ENCODE results near the gene SULF2. TPM values are rescaled to one million over a fixed set of nuclear protein-coding genes. Genes with fewer than 3 reads are reported as not detected.

Gene SULF2
- total RNA-seq, 4 donors from 2014 or later: 41.2 to 177 (median 62.3) TPM

DNA sequence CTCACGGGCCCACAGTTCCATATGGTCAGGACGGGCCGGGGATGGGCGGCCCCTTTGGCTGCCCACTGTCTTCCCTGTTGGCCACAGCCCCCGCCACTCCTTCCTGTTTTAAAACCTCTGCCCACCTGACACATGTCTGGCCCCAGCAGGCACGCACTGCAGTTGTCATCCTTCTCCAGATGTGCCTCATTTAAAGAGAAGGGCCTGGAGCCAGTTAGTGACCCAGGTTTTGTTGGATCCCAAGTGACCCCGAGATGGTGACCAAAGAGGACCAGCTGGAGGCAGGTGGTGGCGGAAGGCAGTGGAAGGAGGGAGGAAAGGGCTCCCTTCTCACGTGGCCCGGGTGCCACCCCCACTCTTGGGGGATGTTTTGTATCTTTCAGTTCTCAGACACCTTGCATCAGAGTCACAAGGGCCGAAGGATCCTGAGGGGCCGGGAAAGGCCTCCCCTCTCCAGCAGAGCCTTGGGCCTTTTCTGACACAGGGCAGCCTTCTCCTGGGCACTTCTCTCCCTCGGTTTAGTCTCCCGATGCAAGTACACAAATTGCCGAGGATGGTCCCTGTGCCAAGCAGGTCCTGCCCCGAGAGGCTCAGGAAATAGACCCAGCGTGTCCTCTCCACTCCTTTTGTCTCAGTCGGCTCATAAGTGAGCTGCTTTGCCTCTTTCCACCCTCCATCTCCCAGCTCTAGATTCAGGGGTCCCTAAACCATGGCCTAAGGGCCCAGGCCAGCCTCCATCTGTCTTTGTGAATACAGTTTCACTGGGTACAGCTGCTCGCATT lies 117.6 kb downstream of the SULF2 start:
- Histone ChIP-seq H3K9me3 (no peaks in the 10 kb centered on the region), H3K27ac (no peak overlapping the region), H3K4me3 (no peak overlapping the region), H3K4me1 (peaks cover 0 to 13% (median 4%) of the 10 kb centered on the region in 3 donors), H3K36me3 (peaks cover 0 to 72% of the 10 kb centered on the region in 2 donors), H3K27me3 (no peaks in the 10 kb centered on the region)
- WGBS, 2 donors (ENCODE audit: low coverage in 1 of 2): 62 to 88% methylated on average over 6 to 14 of the region's 19 CpGs
- no peak for TF ChIP-seq EP300 (IDR thresholded peaks at IDR 0.05)
- TF ChIP-seq POLR2AphosphoS5 (IDR thresholded peaks at IDR 0.05): no peak
- TF ChIP-seq CTCF (IDR thresholded peaks at IDR 0.05): no peak
- no peak for TF ChIP-seq POLR2A (IDR thresholded peaks at IDR 0.05)
- no peak for ATAC-seq

DNA sequence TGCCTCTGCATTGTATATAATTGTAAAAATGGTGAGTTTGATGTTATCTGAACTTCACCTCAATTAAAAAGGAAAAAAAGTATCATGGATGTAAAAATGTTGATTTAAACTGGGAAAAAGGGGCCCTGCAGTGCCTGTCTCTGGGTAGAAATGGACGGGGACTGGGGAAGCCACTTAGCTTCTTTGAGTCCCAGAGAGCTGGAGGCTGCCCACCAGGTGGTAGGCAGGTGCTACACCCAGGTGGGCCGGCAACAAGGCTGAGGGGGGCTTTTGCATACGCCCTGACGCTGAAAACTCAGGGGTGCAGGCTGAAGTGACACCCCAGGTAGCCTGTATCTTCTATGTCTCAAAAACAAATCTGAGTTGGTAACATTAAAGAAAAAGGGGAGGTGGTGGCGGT lies 118.2 kb downstream of the SULF2 start:
- H3K9me3 ChIP-seq: no peaks in the 10 kb centered on the region
- peaks cover 0 to 13% (median 4%) of the 10 kb centered on the region in 3 donors for H3K4me1 ChIP-seq
- no peak overlapping the region for H3K4me3 ChIP-seq
- TF ChIP-seq POLR2A (IDR thresholded peaks at IDR 0.05): no peak
- TF ChIP-seq POLR2AphosphoS5 (IDR thresholded peaks at IDR 0.05): no peak
- TF ChIP-seq EP300 (IDR thresholded peaks at IDR 0.05): no peak
- no peak for TF ChIP-seq CTCF (IDR thresholded peaks at IDR 0.05)
- H3K27me3 ChIP-seq: no peaks in the 10 kb centered on the region
- H3K27ac ChIP-seq: no peak overlapping the region
- ATAC-seq: no peak
- peaks cover 0 to 72% of the 10 kb centered on the region in 2 donors for H3K36me3 ChIP-seq
- 78% methylated on average over 5 of the region's 5 CpGs; no CpG with 5 or more reads in 1 of the 2 donors for WGBS, 2 donors (ENCODE audit: low coverage in 1 of 2)

DNA sequence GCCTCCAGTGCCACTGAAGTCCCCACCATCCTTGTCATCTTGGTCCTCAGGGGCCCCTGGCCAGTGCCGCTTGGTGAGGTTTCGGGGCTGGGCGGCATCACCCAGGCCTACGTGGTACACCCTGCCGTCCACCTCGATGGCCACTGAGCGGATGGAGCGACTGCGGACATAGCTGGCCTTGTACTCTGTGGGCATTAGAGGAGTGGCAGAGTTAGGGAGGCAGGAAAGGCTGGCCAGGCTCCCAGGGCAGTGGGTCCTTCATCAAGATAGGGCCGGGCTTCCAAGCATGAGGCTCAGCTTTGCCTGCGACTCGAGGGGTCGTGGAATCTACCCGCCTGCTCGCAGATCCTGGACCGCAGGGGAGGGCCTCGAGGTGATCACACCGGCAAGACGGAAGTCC lies 119.0 kb downstream of the SULF2 start:
- Histone ChIP-seq H3K4me1 (peaks cover 0 to 13% (median 4%) of the 10 kb centered on the region in 3 donors), H3K27me3 (no peaks in the 10 kb centered on the region), H3K36me3 (peaks cover 0 to 72% of the 10 kb centered on the region in 2 donors), H3K27ac (no peak overlapping the region), H3K9me3 (no peaks in the 10 kb centered on the region), H3K4me3 (no peak overlapping the region)
- 80% methylated on average over 3 of the region's 19 CpGs; no CpG with 5 or more reads in 1 of the 2 donors for WGBS, 2 donors (ENCODE audit: low coverage in 1 of 2)
- TF ChIP-seq POLR2AphosphoS5 (IDR thresholded peaks at IDR 0.05) (no peak), CTCF (IDR thresholded peaks at IDR 0.05) (no peak), EP300 (IDR thresholded peaks at IDR 0.05) (no peak), POLR2A (IDR thresholded peaks at IDR 0.05) (no peak)
- no peak for ATAC-seq

GRCh38 chr20:47665221-47665991 lies 119.9 kb downstream of the SULF2 start:
- Histone ChIP-seq H3K4me1 (peaks cover 0 to 17% (median 4%) of the 10 kb centered on the region in 3 donors), H3K36me3 (peaks cover 0 to 74% of the 10 kb centered on the region in 2 donors), H3K27ac (no peak overlapping the region), H3K27me3 (no peaks in the 10 kb centered on the region), H3K4me3 (no peak overlapping the region), H3K9me3 (no peaks in the 10 kb centered on the region)
- no peak for TF ChIP-seq POLR2AphosphoS5 (IDR thresholded peaks at IDR 0.05)
- TF ChIP-seq EP300 (IDR thresholded peaks at IDR 0.05): no peak
- no peak for TF ChIP-seq CTCF (IDR thresholded peaks at IDR 0.05)
- TF ChIP-seq POLR2A (IDR thresholded peaks at IDR 0.05): no peak
- ATAC-seq: no peak
- WGBS, 2 donors (ENCODE audit: low coverage in 1 of 2): 78 to 79% methylated on average over 4 to 9 of the region's 27 CpGs
